VCaP (cell line): ENCODE data around the gene TMEM147.
A peak's percentile ranks its signal among the peaks of the same experiment; 100 is the strongest.

Source experiments
- H3K27ac ChIP-seq: fragments of 450-650 bp; 2 replicates; pipeline ENCODE4 v1.5.1; 2017
- CTCF ChIP-seq: fragments of 450-650 bp; conservative IDR thresholded peaks from 2 replicates; pipeline ENCODE4 v1.5.1; 2017; ENCODE audit warnings: mild to moderate bottlenecking, moderate library complexity

TMEM147 gene

GRCh38 chr19:35506011-35506410, 39.4 kb upstream of the TMEM147 start:
- TF ChIP-seq CTCF: no peak
- H3K27ac ChIP-seq: no peak overlapping the region

GRCh38 chr19:35507561-35507960, 37.9 kb upstream of the TMEM147 start:
- no peak overlapping the region for H3K27ac ChIP-seq
- TF ChIP-seq CTCF: no peak

GRCh38 chr19:35508129-35508528, 37.3 kb upstream of the TMEM147 start:
- H3K27ac ChIP-seq: no peak overlapping the region
- TF ChIP-seq CTCF: no peak

GRCh38 chr19:35509018-35509652, 36.3 kb upstream of the TMEM147 start:
- no peak for TF ChIP-seq CTCF

GRCh38 chr19:35509861-35510625, 35.4 kb upstream of the TMEM147 start:
- peak; percentile 98 for TF ChIP-seq CTCF
- H3K27ac ChIP-seq: peak overlapping the region; percentile 42

More at GRCh38 chr19:35509018-35509652, 36.3 kb upstream of the TMEM147 start:
- H3K27ac ChIP-seq: peak overlapping the region; percentile 42

- no peak overlapping the region for H3K27ac ChIP-seq
- peak; percentile 63; the same call in 1 of the 2 replicates for TF ChIP-seq CTCF
Measured at GRCh38 chr19:35510626-35510964, 34.8 kb upstream of the TMEM147 start.

DNA sequence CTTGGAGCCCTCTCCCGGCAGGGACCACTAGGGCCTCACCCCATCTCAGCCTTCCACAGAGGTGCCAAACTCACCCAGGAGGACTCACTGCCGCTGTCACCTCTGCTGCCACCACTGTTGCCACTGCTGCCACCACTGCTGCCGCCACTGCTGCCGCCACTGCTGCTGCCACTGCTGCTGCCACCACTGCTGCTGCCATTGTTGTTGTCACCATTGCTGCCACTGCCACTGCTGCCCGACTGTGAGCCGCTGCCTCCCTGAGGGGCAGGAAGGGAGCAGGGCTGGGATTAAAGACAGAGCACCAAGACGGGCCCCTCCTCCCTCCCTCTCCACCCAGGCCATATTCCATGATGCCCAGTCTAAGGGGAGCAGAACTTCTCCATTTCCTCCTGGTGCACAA, 34.1 kb upstream of the TMEM147 start:
- no peak for TF ChIP-seq CTCF

More for the DNA sequence above, 34.1 kb upstream of the TMEM147 start:
- H3K27ac ChIP-seq: no peak overlapping the region
